HG03460 (cell line): ENCODE data around the gene ZSCAN5B.
"Not testable (repeated sequence)": the region's sequence is repeated elsewhere in the genome, so short reads cannot be mapped to it uniquely, and the experiment has no call there.

Experiments
- ATAC-seq: cut with Tn5 transposase; IDR thresholded peaks from one replicate; pipeline ENCODE4 v1.9.1; 2021; ENCODE audit not compliant: unreplicated experiment

ZSCAN5B gene, protein sequence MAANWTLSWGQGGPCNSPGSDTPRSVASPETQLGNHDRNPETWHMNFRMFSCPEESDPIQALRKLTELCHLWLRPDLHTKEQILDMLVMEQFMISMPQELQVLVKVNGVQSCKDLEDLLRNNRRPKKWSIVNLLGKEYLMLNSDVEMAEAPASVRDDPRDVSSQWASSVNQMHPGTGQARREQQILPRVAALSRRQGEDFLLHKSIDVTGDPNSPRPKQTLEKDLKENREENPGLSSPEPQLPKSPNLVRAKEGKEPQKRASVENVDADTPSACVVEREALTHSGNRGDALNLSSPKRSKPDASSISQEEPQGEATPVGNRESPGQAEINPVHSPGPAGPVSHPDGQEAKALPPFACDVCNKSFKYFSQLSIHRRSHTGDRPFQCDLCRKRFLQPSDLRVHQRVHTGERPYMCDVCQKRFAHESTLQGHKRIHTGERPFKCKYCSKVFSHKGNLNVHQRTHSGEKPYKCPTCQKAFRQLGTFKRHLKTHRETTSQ

DNA sequence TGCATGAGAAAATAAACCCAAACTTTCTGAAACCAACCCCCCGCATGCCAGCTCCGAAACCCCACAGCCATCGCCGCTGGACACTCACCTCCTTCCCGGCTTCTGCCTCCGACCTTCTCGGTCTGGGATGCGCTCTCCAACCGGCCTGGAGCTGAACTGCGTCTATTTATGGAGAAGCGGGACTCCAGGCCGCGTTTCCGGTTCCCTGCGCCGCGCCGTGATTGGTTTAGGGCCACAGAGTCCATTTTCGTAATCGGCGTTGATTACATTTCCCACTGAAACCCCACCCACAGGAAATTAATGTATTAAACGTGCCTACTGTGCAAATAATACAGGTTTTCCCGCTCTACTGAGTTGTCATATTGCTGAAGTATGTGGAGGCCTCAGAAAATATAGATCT lies at the start of gene ZSCAN5B:
TSS of gene ZSCAN5B (minus strand) at position 138 of the 400 bp plus-strand sequence. CDS start 4,731 bp downstream, outside the sequence.
- not testable (repeated sequence) for ATAC-seq

DNA sequence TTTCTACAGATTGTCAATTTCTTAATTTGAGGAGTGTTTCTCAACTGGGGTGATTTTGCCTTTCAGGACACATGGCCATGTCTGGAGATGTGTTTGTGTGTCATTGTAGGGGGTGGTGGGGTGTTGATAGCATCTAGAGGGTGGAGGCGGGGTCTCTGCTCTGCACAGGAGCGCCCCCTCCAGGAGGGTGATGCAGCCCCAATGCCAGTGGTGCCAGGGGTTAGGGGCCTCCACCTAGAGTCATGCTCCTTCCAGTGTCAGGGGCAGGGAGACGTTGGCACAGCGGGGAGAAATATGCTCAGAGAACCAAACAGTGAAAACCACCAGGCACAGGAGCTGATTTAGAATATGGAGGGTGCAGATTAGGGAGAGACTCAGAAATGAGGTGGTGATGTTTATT lies 48.2 kb upstream of the ZSCAN5B start:
- ATAC-seq: not testable (repeated sequence)

DNA sequence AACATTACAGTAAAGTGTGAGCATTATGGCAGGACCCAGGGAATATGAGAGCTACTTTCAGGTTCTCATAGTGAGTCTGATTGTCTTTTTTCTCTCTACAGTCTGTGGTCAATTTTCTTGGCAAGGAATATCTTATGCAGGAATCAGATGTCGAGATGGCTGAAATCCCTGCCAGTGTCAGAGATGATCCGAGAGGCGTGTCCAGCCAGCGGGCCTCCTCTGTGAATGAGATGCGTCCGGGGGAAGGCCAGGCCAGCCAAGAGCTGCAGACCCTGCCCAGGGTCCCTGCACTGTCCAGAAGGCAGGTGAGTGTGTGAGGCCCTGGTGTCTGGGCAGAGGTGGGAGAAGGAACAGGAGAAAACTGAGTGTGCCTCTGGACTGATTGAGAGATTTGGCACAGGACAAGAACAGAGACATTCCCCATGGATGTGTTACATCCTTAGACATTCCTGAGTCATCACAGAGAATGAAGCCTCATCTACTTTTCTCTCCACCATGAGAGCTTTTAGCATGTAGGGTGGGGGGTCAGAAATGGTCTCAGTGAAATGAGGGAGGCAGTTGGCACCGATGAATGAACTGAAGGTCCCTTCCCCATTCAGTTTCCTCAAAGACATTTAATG lies 47.6 kb upstream of the ZSCAN5B start:
- ATAC-seq: no peak

DNA sequence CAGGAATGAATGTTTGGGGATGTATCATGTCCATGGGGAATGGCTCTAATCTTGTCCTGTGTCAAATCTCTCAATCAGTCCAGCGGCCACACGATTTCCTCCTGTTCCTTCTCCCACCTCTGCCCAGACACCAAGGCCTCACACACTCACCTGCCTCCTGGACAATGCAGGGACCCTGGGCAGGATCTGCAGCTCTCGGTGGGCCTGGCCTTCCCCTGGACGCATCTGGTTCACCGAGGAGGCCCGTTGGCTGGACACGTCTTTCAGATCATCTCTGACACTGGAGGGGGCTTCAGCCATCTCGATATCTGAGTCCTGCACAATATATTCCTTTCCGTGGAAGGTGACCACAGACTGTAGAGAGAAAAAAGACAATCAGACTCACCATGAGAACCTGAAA lies 25.9 kb upstream of the ZSCAN5B start:
- ATAC-seq: no peak

DNA sequence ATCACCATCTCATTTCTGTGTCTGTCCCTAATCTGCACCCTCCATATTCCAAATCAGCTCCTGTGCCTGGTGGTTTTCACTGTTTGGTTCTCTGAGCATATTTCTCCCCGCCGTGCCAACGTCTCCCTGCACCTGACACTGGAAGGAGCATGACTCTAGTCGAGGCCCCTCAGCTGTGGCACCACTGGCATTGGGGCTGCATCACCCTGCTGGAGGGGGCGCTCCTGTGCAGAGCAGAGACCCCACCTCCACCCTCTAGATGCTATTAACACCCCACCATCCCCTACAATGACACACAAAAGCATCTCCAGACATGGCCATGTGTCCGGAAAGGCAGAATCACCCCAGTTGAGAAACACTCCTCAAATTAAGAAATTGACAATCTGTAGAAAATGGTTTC lies 25.3 kb upstream of the ZSCAN5B start:
- ATAC-seq: no peak

DNA sequence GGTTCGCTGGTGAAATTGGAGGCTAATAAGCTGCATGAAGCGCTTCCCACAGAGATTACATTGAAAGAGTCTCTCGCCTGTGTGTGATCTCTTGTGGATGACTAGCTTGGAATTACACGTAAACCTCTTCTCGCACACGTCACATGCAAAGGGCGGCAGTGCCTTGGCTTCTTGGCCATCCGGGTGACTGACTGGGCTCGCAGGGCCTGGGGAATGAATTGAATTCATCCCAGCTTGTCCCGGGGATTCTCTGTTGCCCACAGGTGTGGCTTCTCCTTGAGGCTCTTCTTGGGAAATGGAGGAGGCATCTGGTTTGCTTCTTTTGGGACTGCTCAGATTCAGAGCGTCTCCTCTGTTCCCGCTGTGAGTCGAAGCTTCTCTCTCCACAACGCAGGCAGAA lies 24.3 kb upstream of the ZSCAN5B start:
- no peak for ATAC-seq

DNA sequence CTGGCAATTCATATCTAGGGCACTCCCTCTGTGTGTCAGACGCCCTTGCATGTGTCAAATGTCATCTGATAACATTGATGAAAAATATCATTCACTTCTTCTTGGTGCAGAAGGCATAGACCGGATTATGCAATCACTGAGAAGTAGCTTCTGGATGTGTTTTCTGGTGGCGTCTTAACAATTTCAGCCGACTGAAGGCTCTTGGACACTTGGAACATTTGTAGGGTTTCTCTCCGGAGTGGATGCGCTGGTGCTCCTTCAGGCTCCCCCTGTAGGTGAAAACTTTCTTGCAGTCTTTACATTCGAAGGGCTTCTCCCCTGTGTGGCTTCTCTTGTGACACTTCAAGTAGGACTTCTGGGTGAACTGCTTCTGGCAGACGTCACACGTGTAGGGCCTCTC lies 23.9 kb upstream of the ZSCAN5B start:
- not testable (repeated sequence) for ATAC-seq

DNA sequence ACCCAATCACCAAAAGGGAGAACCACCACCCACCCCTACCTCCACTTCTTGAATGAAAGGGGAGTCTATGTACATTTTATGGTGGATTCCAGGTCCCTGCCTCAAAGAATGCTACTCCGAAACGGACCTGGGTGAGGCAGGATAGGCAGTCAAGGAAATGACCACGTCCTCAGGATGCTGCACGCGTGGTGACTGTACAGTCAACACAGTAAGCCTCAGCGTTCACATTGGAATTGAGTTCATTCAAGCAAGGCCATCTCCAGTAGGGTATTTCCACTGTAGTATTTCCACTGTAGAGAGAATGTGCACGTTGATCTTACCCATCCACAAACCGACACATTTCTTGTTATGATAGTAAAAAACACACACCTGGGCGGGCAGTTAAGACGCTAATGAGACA lies 21.4 kb upstream of the ZSCAN5B start:
- ATAC-seq: no peak

DNA sequence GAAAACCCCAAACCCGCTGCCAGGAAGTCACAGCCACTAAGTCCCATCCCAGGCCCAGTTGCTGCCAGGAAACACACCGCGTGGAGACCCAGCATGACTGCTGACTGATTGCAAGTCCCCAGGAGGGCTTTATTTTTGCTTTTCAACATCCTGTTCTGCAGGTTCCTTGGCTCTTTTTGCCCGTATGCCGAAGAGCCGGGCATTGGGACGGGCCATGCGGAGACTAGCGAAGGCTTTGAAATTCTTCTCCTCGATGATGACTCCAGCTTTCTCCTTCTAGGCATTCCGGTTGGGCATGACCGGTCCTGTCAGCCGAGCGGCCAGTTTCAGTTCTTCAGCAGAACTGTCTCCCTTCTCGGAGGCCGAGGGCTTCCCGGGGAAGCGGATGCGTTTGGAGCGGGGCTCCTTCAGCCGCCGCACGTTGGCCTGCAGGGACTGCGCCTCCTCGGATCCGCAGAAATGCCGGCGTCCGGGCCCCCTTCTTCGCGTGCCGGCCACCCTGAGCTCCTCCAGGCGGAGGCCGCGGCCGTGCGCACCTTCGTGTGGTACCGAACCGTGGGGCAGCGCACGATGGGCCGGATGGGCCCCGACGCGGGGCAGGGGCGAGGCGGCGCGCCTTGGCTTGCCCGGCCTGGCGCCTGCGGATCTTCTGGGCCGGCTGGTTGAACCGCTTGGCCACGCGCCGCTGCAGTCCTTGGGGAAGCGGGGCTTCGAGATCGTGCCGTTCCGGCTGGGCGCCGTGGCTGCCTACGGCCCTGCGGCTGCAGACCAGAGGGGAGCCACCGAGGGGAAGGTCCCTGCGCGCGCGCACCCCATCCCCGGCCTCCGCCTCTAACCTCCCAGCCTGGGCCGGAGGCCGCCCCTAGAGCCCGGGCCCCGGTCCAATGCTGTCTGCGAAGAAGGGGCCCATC lies 19.7 kb upstream of the ZSCAN5B start:
- ATAC-seq: no peak

DNA sequence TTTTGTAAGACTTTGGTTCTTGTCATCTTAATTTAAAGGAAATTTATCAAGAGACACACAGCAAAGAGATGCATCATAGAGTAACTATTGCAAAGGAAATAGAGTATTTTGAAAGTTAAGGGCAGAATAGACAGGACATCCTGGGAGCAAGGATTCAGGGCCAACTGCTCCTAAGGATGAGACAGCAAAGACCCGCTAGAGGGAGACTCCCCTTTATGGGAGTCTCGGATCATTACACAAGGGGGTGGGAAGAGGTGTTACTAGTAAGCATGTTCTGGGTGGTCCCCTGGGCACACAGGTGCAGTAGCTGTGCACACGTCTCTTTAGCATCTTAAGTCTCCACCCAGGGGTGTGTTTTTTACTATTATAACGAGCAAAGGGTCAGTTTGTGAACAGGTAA lies 14.1 kb upstream of the ZSCAN5B start:
- ATAC-seq: no peak

DNA sequence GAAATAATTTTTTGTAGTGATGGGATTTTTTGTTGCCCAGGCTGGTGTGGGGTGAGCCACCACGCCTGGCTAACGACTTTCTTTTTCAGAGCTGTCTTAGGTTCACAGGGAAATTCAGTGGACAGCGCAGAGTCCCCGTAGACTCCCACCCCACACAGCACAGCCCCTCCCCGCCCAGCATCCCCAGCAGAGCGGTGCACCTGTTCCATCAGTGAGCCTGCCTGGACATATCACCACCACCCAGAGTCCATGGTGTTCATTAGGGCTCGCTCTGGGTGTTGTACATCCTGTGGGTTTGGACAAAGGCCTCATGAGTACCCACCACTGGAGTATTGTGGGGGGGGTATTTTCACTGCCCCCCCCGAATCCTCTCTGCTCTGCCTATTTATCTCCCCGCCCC lies 12.5 kb upstream of the ZSCAN5B start:
- not testable (repeated sequence) for ATAC-seq

DNA sequence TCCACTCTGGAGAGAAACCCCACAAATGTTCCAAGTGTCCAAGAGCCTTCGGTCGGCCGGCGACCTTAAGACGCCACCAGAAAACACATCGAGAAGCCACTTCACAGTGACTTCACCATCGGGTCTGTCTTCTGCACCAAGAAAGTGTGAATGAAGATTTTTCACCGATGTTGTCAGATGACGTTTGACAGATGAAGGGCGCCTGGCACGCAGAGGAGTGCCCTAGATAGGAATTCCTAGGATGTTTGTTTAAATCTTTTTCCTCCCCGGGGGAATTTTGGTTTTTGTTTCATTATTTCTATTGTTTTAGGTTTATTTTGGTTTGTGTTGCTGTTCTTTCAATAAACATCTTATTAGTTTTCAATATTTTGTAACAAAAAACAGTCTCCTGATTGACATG lies 11.5 kb upstream of the ZSCAN5B start:
- no peak for ATAC-seq

DNA sequence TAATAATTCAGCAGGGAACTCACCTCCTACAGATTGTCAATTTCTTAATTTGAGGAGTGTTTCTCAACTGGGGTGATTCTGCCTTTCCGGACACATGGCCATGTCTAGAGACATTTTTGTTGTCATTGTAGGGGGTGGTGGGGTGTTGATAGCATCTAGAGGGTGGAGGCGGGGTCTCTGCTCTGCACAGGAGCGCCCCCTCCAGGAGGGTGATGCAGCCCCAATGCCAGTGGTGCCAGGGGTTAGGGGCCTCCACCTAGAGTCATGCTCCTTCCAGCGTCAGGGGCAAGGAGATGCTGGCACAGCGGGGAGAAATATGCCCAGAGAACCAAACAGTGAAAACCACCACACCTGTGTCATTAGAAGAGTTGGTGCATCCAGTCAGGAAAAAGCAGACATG lies 10.0 kb upstream of the ZSCAN5B start:
- ATAC-seq: not testable (repeated sequence)

DNA sequence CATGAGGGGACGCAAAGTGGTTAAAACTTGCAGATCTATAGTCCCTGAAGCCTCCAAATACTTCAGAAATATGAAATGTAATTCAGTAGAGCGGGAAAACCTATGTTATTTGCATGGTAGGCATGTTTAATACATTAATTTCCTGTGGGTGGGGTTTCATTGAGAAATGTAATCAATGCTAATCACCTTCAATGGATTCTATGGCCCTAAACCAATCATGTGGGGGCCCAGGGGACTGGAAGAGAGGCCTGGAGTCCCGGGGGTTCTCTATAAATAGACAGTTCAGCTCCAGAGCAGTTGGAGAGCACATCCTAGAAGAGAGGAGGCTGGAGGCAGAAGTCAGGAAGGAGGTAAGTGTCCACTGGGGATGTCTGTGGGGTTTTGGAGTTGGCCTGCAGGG lies 4.4 kb upstream of the ZSCAN5B start, which contains the start of gene ZSCAN5C:
TSS of gene ZSCAN5C (plus strand) at position 301 of the 400 bp plus-strand sequence. CDS start 3,641 bp downstream, outside the sequence.
- no peak for ATAC-seq

DNA sequence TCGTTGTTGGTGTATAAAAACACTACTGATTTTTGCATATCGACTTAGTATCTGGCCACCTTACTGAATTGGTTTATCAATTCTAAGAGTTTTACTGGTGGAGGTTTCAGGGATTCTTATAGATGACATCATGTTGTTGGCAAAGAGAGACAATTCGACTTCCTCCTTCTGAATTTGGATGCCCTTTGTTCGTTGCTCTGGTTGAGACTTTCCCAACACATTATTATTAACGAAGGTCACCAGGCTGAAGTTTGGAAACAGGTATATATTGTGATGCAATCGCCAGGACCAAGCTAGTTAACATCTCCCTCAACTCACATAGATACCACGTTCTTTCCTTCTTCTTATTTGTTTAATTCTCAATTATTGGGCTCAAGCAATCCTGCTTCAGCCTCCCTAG lies 2.1 kb upstream of the ZSCAN5B start:
- ATAC-seq: no peak

DNA sequence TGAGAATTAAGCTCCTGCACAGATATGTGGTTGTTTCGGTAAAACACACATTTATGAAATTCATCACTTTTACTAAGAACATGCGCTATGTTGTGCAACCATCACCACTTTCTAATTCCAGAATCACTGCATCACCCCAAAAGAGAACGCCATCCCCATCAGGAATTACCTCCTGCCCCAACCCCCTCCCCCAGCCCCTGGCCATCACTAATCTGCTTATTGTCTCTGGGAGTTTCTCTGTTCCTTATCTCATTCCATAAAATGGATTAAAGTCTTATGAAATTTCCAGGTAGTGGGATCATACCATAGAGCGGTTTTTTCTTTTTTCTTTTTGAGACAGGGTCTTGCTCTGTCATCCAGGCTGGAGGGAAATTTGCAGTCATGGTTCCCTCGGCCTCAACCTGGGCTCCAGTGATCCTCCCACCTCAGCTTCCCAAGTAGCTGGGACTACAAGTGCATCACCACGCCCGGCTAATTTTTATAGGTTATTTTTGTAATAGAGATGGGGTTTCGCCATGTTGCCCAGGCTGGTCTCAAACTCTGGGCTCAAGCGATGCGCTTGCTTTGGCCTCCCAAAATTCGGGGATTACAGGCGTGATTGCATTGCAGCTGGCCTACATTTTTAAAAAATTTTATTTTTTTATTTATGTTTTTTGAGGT lies 3.5 kb downstream of the ZSCAN5B start:
- ATAC-seq: no peak

DNA sequence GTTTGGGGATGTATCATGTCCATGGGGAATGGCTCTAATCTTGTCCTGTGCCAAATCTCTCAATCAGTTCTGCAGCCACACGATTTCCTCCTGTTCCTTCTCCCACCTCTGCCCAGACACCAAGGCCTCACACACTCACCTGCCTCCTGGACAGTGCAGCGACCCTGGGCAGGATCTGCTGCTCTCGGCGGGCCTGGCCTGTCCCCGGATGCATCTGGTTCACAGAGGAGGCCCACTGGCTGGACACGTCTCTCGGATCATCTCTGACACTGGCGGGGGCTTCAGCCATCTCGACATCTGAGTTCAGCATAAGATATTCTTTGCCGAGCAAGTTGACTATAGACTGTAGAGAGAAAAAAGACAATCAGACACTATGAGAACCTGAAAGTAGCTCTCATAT lies 5.9 kb downstream of the ZSCAN5B start:
- no peak for ATAC-seq

DNA sequence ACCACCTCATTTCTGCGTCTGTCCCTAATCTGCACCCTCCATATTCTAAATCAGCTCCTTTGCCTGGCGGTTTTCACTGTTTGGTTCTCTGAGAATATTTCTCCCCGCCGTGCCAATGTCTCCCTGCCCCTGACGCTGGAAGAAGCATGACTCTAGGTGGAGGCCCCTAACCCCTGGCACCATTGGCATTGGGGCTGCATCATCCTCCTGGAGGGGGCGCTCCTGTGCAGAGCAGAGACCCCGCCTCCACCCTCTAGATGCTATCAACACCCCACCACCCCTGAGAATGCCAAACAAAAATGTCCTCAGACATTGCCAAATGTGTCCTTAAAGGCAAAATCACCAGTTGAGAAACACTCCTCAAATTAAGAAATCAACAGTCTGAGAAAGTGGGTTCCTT lies 6.5 kb downstream of the ZSCAN5B start:
- no peak for ATAC-seq

DNA sequence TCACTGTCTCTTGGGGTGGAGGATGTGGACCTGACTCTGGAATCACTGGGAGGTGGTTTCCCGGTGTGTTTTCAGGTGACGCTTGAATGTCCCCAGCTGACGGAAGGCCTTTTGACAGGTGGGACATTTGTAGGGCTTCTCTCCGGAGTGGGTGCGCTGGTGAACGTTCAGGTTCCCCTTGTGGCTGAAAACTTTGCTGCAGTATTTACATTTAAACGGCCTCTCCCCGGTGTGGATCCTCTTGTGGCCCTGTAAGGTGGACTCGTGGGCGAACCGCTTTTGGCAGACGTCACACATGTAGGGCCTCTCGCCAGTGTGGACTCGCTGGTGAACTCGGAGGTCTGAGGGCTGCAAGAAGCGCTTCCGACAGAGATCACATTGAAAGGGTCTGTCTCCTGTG lies 7.8 kb downstream of the ZSCAN5B start:
- no peak for ATAC-seq

DNA sequence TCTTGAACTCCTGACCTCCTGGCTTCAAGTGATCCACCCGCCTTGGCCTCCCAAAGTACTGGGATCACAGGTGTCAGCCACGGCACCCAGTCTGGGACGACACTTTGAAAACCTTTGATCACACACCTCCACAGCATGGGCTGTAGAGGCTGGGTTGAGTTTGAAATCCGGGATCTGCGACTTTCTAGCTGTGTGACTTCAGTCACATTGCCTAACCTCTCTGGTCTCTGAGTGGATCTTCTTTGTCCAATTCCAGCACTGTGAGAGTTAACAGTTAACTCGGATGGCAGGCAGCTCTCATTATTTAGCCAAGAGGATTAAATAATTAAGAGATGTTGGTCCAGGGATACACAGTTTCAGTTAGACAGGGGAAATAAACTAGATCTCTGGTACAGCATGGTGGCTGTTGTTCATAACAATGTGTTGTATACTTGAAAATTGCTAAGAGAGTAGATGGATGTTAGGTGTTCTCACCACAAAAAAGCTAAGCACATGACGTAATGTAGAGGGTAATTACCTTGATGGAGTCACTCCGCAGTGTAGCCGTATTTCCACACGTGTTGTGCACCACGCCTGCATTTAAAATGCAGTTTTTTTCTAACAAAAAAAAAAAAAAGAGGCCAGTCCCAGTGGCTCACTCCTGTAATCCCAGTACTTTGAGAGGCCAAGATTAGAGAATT lies 19.9 kb downstream of the ZSCAN5B start:
- ATAC-seq: no peak
